Keratinocyte (primary cell): ENCODE results near the gene PIGZ. TPM values are rescaled to one million over a fixed set of nuclear protein-coding genes. Genes with fewer than 3 reads are reported as not detected.
A peak's percentile ranks its signal among the peaks of the same experiment; 100 is the strongest.
"Not testable (repeated sequence)": the region's sequence is repeated elsewhere in the genome, so short reads cannot be mapped to it uniquely, and the experiment has no call there.

ENCODE experiments used
- DNase-seq: peaks from one replicate; pipeline ENCODE4 v3.0.0-alpha.2; 2011; ENCODE audit warnings: low read depth, missing footprints, low spot score
- FAIRE-seq: peaks from 2 replicates; lab custom pipeline; 2011; peaks lifted over from hg19 to GRCh38; lab: Jason Lieb, UNC
- H2AFZ ChIP-seq: 2 replicates; pipeline ENCODE4 v1.6.0; 2012; ENCODE audit warnings: low read length, control low read depth, inconsistent platforms; ENCODE audit not compliant: control insufficient read depth
- H3K27ac ChIP-seq: 2 replicates; pipeline ENCODE4 v1.5.1; 2011; ENCODE audit warnings: low read length; ENCODE audit not compliant: control insufficient read depth, insufficient read depth
- H3K27me3 ChIP-seq: 3 replicates; pipeline ENCODE4 v1.6.0; 2011; ENCODE audit warnings: low read length; ENCODE audit not compliant: control insufficient read depth, insufficient read depth; ENCODE audit errors: extremely low read depth
- H3K36me3 ChIP-seq, 2 experiments: 2 replicates in 1 of 2; 3 replicates in 1 of 2; pipeline ENCODE4 v1.5.1; 2011; ENCODE audit warnings: low read length in 2 of 2, mild to moderate bottlenecking in 1 of 2; ENCODE audit not compliant: control insufficient read depth in 2 of 2, insufficient read depth in 2 of 2; ENCODE audit errors: extremely low read depth in 1 of 2
- H3K4me1 ChIP-seq: 3 replicates; pipeline ENCODE4 v1.5.1; 2011; ENCODE audit warnings: low read length; ENCODE audit not compliant: control insufficient read depth, insufficient read depth; ENCODE audit errors: extremely low read depth
- H3K4me2 ChIP-seq: 3 replicates; pipeline ENCODE4 v1.6.0; 2011; ENCODE audit warnings: low read depth, low read length; ENCODE audit not compliant: control insufficient read depth, insufficient read depth; ENCODE audit errors: extremely low read depth
- H3K4me3 ChIP-seq, 3 experiments: fragments of 200-600 bp in 1 of 3; sonication (generic) in 1 of 3; 2 replicates in 2 of 3; 3 replicates in 1 of 3; pipeline ENCODE4 v1.5.1; 2011 to 2016; ENCODE audit warnings: low read length in 3 of 3, mild to moderate bottlenecking in 3 of 3, control low read depth in 2 of 3, inconsistent platforms in 1 of 3, low read depth in 1 of 3, mixed read lengths in 1 of 3, mixed run types in 1 of 3, moderate library complexity in 1 of 3; ENCODE audit not compliant: control insufficient read depth in 2 of 3, insufficient read depth in 2 of 3; ENCODE audit errors: extremely low read depth in 1 of 3
- H3K79me2 ChIP-seq: 2 replicates; pipeline ENCODE4 v1.6.0; 2012; ENCODE audit warnings: low read length; ENCODE audit not compliant: control insufficient read depth, insufficient read depth
- H3K9ac ChIP-seq: 3 replicates; pipeline ENCODE4 v1.6.0; 2011; ENCODE audit warnings: low read length; ENCODE audit not compliant: control insufficient read depth, insufficient read depth; ENCODE audit errors: extremely low read depth
- H3K9me1 ChIP-seq: 3 replicates; pipeline ENCODE4 v1.6.0; 2011; ENCODE audit warnings: low read length; ENCODE audit not compliant: control insufficient read depth, insufficient read depth; ENCODE audit errors: extremely low read depth
- H3K9me3 ChIP-seq: 2 replicates; pipeline ENCODE4 v1.5.1; 2012; ENCODE audit warnings: low read depth, low read length; ENCODE audit not compliant: control insufficient read depth
- H4K20me1 ChIP-seq: 3 replicates; pipeline ENCODE4 v1.6.0; 2011; ENCODE audit warnings: low read length; ENCODE audit not compliant: control insufficient read depth, insufficient read depth; ENCODE audit errors: extremely low read depth
- CTCF ChIP-seq, 3 experiments: IDR thresholded peaks in 1 of 3; conservative IDR thresholded peaks in 1 of 3; optimal IDR thresholded peaks in 1 of 3; 2 replicates in 2 of 3; 3 replicates in 1 of 3; pipeline versions ENCODE3 to v1.5.1; 2011; ENCODE audit warnings: low read length in 3 of 3, mild to moderate bottlenecking in 3 of 3, moderate library complexity in 2 of 3, control low read depth in 1 of 3, inconsistent platforms in 1 of 3; ENCODE audit not compliant: insufficient read depth in 2 of 3; ENCODE audit errors: extremely low read depth in 1 of 3
- EZH2 ChIP-seq: IDR thresholded peaks from one replicate; pipeline ENCODE4 v1.6.1; 2012; ENCODE audit warnings: inconsistent platforms, mild to moderate bottlenecking, low read length, moderate library complexity
- dilution Hi-C: fragments of 300-500 bp; cut with MboI; formaldehyde crosslinking; loops from one replicate; pipeline ENCODE4 v1.7.0; 2020; ENCODE audit warnings: low sequenced_read_pairs; ENCODE audit not compliant: extremely low pct_ligation_motif_present
- polyA plus RNA-seq, 5 experiments: library from polyadenylated mRNA; depleted of rRNA in 3 of 5; stranded (reverse) in 3 of 5; stranded (forward) in 1 of 5; unstranded in 1 of 5; fragments of >200 nt; gene quantifications; 1 replicate in 1 of 5; 2 replicates in 3 of 5; 3 replicates in 1 of 5; pipeline versions ENCODE4 v1.2.1 to v1.2.3, GENCODE V29; 2011 to 2012; ENCODE audit warnings: missing spikeins in 2 of 5, low read depth in 1 of 5, low replicate concordance in 1 of 5

PIGZ gene
- polyA plus RNA-seq, 1 donor (not counting 4 experiments of a cell fraction or from before 2014, with no cell fraction given), result 1.4 TPM

GRCh38 chr3:196947860-196948441, 20.7 kb downstream of the PIGZ start:
- peaks cover 1 to 8% of the 10 kb centered on the region in 2 experiments for H3K36me3 ChIP-seq
- TF ChIP-seq EZH2, result no peak
- TF ChIP-seq CTCF (optimal IDR thresholded peaks at IDR 0.05 in 1 of 3, IDR thresholded peaks at IDR 0.05 in 1 of 3, conservative IDR thresholded peaks at IDR 0.05 in 1 of 3; ENCODE audit: extremely low read depth in 1 of 3, insufficient read depth in 2 of 3, low read length in 3 of 3), result no peak
- DNase-seq (no peak), FAIRE-seq (no peak)
- no peaks in the 10 kb centered on the region for H4K20me1 ChIP-seq
- no peaks in the 10 kb centered on the region for H3K9me3 ChIP-seq
- no peak overlapping the region for H3K4me2 ChIP-seq
- H3K4me3 ChIP-seq, result no peak overlapping the region
- dilution Hi-C loops, result no loop called here
- H3K4me1 ChIP-seq, result peaks cover 8% of the 10 kb centered on the region
- H3K9ac ChIP-seq, result no peak overlapping the region
- H3K27me3 ChIP-seq, result no peaks in the 10 kb centered on the region
- no peak overlapping the region for H3K27ac ChIP-seq
- H3K79me2 ChIP-seq, result peaks cover 16% of the 10 kb centered on the region
- no peak overlapping the region for H2AFZ ChIP-seq
- no peaks in the 10 kb centered on the region for H3K9me1 ChIP-seq

- no peak overlapping the region for H3K4me2 ChIP-seq
- H3K79me2 ChIP-seq, result peaks cover 21% of the 10 kb centered on the region
- no peaks in the 10 kb centered on the region for H4K20me1 ChIP-seq
- DNase-seq (no peak), FAIRE-seq (no peak)
- no peak overlapping the region for H3K4me3 ChIP-seq
- no peaks in the 10 kb centered on the region for H3K9me3 ChIP-seq
- H3K27ac ChIP-seq, result no peak overlapping the region
- dilution Hi-C loops, result no loop called here
- H2AFZ ChIP-seq, result no peak overlapping the region
- no peak overlapping the region for H3K9ac ChIP-seq
- H3K27me3 ChIP-seq, result no peaks in the 10 kb centered on the region
- H3K36me3 ChIP-seq, result peaks cover 1 to 8% of the 10 kb centered on the region in 2 experiments
- no peaks in the 10 kb centered on the region for H3K9me1 ChIP-seq
- TF ChIP-seq EZH2 (no peak), CTCF (optimal IDR thresholded peaks at IDR 0.05 in 1 of 3, IDR thresholded peaks at IDR 0.05 in 1 of 3, conservative IDR thresholded peaks at IDR 0.05 in 1 of 3; ENCODE audit: extremely low read depth in 1 of 3, insufficient read depth in 2 of 3, low read length in 3 of 3) (peak in 2 of 3 experiments; percentile 33 to 37)
- H3K4me1 ChIP-seq, result peaks cover 8% of the 10 kb centered on the region
Observed at GRCh38 chr3:196947136-196947859, 21.3 kb downstream of the PIGZ start.

GRCh38 chr3:196944037-196944790, 24.4 kb downstream of the PIGZ start:
- H3K36me3 ChIP-seq, result peaks cover 3 to 14% of the 10 kb centered on the region in 2 experiments
- H3K79me2 ChIP-seq, result peaks cover 50% of the 10 kb centered on the region
- H3K4me1 ChIP-seq, result peaks cover 15% of the 10 kb centered on the region
- FAIRE-seq, H4K20me1 ChIP-seq, H3K27ac ChIP-seq, H3K9me3 ChIP-seq, H3K9me1 ChIP-seq, H3K27me3 ChIP-seq, H2AFZ ChIP-seq, DNase-seq, dilution Hi-C loops: not testable (repeated sequence)
- H3K4me2 ChIP-seq, result peak overlapping the region; percentile 100
- H3K9ac ChIP-seq, result peak overlapping the region; percentile 98
- peak overlapping the region; percentile 92 to 100 (median 100) for H3K4me3 ChIP-seq
